Measurements from ENCODE around the gene SLC29A1.
"Not testable (repeated sequence)": the region's sequence is repeated elsewhere in the genome, so short reads cannot be mapped to it uniquely, and the experiment has no call there.

SLC29A1 gene

DNA sequence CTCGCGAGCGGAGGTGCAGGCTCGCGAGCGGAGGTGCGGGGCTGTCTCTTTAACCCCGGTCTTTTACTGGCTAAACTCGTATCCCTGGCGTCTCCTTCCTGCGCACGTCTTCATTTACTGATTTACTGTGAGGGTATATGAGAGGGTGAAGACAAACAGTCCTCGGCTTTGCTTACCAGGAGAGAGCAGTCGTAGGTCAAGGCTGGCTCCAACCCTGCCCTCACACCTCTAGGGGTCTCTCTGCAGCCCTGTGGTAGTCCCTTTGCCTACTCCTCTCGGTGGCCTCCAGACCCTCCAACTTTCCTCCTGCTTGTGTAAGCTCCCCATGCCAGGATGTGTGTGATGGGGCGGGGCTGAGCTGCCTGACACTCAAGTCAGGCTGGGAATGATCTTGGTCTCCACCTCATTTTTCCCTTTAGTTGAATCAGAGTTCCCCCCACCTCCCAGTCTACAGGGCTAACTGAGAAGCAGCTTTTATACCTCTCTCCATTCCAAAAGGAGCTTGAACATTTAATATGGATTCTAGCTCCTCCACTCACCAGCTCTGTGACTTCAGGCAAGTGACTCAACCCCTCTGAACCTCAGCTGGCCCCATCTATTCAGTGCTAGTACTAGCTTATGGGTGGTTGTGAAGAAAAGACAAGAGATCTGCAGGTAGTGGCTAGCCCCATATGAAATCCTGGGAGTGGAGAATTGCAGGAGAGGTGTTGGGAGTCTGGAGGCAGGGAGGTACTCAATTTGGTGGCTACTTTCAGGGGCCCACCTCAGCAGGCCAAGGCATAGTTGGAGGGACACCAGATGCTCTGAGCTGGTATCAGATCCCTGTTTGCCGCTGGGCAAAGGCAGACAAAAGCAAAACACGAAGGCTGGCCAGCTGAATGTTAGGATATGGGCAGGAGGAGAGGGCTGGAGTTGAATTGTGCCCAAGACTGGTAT lies 902 bp downstream of the SLC29A1 start:
- no peak for DNase-seq

DNA sequence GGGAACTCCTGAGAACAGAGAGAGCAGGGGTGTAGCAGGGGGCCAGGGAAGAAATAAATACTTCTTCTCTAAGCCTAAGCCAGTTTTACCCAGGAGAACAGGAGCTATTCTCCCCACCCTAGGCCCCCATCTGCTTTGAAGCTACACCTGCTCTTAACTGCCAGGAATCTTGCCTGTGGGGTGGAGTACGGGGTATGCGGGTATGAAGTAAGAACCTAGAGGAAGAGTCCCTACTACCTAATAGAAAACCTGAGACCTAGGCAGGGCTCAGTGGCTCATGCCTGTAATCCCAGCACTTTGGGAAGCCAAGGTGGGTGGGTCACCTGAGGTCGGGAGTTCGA lies 1.5 kb downstream of the SLC29A1 start:
- DNase-seq: no peak

DNA sequence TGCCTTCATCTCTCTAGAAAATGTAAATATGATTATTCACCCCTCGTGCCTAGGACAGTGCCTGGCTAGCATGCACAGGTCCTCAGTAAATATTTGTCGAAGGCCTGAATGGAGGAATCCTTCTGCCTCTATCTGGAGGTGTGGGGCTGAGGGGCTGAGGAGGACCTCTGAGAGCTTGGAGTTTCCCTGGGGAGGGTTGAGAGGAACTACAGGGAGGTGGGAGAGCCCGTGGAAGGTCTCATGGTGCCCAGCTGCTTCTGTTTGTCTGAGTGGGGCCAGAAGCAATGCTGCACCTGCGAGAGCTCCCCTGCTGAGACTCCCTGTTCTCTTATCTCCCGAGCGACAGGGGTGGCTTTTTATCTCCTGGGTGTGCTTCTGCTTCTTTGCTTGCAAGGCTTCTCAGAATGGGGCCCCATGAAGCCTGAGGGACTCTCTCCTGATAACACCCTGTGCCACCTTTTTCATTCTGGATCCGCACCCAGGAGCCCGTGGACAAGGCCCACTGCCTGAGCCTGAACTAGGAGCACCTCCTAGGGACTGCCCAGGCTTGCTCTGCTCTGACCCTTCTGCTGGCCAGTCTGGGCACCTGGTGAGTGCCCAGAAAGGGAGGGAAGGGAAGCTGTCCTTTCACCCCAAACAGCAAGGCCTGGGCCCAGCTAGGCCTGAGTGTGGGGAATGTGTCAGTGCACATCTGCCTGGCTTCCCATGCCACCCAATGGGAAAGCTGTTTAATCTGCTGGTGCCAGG lies 2.4 kb downstream of the SLC29A1 start:
- DNase-seq: no peak

DNA sequence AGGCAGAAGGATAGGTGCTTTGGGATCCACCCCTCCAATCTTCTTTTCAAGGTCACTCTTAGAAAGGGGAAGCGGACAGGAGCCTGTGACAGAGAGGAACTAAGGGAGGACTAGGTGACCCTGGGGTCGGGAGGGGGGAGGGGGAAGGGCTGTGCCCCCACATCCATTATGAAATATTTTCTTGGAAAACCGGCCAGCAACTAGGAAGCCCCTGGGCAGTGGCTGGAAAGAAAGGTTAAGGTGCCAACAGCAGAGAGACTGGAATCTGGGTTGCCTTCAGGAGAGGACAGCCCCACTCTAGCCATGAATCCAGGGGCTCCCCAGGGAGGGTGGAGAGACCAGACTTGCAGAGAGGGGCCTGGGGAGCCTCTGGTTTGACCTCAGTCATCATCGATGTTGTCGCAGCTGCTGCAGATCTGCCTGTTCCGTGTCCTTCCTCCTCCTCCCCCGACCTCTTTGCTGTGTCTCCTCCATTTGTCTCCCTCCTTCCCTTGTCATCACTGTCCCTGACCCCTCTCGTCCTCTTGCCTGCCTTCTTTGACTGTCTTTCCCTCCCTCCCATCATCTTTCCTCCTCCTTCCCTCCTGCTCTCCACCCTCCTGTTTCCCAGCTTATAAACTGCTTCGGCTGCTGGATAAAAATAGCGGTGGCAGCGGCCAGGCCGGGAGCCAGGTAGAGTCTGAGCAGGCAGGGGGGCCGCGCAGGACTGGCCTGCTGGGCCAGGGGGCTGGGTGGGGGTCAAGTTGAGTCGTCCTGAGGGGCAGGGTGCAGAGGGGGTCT lies 3.2 kb downstream of the SLC29A1 start:
- DNase-seq: no peak

DNA sequence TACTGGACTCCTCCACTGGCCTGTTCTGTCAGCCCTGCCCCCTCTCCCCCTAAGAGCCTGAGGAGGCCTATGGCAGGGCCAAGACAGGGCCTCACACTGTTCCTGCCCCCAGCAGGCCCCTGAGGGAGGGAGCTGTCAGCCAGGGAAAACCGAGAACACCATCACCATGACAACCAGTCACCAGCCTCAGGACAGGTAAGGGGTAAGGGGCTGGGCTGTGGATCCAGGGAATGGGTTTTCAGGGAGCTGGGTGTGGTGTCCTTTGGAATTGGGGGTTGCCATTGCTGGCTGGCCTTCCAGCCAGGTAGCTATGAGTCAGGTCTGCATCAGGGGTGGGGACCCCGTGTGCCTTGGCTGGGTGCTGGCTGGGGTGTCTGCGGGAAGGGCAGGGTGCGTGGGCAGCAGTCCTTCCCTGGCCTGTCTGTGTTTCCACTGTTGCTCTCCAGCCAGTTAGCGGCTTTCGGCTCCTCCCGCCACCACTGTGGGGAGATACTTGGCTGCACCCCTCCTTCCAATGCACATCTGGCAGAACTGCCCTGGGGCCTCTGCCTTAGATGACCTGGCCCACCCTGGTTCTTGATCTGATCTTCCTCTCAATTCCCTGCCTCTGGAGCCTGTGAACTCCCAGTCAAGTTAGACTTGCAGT lies 3.9 kb downstream of the SLC29A1 start:
- DNase-seq: no peak

DNA sequence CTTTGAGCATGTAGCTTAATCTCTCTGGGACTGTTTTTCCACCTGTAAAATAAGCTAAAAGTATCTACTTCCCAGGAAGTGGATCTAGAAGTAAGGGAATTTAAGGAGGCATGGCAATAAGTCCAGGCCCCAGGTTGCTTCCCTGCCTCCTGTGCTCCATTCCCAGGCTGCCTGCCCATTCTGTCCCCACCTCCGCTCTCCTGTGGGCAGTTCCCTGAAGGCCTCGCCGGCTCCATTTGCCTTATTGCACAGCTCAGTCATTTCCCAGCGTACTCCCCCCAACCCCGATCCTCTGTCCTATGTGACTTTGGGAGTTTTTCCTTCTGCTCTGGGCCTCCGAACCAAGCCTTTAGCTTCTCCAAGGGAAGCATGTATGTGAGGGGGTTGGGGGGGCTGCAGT lies 4.6 kb downstream of the SLC29A1 start:
- no peak for DNase-seq

DNA sequence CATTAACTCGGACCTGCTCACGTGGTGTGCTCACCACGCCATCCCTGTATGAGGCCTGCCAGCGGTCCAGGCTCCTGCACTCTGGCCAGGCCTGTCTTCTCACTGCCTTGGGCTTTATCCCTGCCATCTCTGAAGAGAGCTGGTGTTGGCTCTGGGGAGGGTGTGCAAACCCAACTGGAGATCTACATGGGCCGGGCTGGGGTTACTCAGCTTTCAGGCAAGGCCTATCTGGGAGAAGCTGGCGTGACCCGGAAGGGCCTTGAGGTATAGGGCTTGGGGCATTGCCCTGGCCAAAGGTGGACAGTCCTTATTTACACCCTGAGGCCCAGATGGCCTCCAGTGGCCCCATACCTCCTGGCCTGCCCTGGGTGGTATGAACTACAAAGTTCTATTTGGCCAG lies 5.0 kb downstream of the SLC29A1 start:
- DNase-seq: no peak

DNA sequence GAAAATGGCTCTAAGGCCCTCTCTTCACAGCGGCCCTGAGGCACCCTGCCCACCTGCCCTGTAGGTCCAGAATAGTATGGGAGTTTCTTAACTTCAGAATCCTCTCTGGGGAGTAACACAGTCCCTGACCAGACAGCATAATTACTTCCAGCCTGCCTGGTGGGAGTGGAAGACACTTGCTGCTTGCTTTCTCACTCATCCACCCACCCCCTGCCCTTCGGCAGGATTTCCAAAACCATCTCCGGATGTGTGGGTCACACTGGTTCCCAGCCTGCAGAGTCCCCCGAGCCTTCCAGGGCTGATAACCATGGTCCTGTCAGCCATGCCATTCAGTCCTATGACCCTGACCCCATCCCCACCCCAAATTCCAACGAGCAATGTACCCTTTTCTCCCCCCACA lies 5.4 kb downstream of the SLC29A1 start:
- no peak for DNase-seq

DNA sequence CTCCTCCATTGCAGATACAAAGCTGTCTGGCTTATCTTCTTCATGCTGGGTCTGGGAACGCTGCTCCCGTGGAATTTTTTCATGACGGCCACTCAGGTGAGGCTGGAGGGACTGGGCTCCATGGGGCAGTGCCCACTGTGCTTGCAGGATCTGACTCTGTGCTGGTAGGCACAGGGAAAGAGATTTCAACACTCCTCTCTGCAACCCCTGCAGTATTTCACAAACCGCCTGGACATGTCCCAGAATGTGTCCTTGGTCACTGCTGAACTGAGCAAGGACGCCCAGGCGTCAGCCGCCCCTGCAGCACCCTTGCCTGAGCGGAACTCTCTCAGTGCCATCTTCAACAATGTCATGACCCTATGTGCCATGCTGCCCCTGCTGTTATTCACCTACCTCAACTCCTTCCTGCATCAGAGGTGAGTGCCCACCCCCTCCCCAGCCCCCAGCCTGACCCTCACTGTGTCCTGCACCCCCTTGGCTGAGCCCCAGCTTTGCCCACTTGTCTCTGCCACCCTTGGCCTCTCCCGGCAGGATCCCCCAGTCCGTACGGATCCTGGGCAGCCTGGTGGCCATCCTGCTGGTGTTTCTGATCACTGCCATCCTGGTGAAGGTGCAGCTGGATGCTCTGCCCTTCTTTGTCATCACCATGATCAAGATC lies 6.1 kb downstream of the SLC29A1 start:
- no peak for DNase-seq

DNA sequence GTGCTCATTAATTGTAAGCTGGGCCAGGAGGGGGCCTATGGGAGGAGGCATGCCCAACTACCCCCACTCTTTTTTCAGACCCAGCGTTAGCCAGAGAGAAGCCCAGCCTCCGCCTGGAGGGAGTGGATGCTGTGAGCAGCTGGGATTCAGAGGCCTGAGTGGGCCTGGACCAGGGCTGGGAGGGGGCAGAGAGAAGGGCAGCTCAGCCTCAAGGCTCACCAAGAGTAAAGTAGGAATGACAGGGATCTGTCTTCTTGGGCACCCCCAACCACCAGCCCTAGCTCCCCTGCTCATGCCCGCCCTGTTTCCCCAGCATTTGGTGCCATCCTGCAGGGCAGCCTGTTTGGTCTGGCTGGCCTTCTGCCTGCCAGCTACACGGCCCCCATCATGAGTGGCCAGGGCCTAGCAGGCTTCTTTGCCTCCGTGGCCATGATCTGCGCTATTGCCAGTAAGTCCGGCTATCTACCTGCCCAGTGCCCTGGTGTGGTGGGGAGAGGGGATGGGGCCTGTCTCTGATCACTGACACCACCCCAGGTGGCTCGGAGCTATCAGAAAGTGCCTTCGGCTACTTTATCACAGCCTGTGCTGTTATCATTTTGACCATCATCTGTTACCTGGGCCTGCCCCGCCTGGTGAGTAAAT lies 6.8 kb downstream of the SLC29A1 start:
- DNase-seq: no peak

DNA sequence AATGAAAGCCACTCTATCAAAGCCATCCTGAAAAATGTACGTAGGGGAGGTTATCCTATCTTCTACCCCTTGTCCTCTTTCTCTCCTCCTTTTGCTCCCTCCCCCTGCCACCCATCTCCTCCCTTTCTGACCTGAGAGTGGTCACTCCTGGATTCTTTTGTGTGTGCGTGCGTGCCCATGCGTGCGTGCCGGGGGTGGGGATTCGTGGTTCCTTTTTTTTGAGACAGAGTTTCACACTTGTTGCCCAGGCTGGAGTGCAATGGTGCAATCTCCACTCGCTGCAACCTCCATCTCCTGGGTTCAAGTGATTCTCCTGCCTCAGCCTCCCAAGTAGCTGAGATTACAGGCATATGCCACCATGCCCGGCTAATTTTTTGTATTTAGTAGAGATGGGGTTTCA lies 8.0 kb downstream of the SLC29A1 start:
- not testable (repeated sequence) for DNase-seq

DNA sequence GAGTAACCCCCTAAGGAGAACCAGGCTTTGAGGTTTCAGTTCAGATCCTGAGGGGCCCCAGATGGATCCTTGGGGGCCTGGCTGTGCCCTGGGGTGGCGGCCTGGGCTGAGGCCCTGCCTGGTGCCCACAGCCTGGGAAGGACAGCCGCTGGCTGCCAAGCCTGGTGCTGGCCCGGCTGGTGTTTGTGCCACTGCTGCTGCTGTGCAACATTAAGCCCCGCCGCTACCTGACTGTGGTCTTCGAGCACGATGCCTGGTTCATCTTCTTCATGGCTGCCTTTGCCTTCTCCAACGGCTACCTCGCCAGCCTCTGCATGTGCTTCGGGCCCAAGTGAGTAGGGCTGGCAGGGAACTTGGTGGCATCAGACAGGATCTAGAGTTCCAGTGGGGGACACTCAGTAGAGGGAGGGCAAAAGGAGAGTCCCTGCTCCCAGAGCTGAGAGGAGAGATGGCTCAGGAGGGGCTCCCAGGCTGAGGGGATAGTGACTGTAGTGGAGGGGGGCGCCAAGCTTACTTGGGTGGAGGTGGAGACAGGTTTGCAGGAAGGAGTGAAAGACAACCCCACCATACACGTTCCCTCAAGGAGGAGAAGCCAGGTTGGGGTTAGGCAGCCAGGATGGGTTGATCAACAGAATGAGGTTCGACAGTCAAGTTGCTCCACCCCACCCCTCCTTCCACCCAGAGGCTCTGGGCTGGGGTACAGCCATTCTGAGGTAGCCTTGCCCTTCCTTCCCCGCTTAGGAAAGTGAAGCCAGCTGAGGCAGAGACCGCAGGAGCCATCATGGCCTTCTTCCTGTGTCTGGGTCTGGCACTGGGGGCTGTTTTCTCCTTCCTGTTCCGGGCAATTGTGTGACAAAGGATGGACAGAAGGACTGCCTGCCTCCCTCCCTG lies 9.5 kb downstream of the SLC29A1 start:
- DNase-seq: no peak

DNA sequence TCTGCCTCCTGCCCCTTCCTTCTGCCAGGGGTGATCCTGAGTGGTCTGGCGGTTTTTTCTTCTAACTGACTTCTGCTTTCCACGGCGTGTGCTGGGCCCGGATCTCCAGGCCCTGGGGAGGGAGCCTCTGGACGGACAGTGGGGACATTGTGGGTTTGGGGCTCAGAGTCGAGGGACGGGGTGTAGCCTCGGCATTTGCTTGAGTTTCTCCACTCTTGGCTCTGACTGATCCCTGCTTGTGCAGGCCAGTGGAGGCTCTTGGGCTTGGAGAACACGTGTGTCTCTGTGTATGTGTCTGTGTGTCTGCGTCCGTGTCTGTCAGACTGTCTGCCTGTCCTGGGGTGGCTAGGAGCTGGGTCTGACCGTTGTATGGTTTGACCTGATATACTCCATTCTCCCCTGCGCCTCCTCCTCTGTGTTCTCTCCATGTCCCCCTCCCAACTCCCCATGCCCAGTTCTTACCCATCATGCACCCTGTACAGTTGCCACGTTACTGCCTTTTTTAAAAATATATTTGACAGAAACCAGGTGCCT lies 10.2 kb downstream of the SLC29A1 start:
- DNase-seq: no peak

DNA sequence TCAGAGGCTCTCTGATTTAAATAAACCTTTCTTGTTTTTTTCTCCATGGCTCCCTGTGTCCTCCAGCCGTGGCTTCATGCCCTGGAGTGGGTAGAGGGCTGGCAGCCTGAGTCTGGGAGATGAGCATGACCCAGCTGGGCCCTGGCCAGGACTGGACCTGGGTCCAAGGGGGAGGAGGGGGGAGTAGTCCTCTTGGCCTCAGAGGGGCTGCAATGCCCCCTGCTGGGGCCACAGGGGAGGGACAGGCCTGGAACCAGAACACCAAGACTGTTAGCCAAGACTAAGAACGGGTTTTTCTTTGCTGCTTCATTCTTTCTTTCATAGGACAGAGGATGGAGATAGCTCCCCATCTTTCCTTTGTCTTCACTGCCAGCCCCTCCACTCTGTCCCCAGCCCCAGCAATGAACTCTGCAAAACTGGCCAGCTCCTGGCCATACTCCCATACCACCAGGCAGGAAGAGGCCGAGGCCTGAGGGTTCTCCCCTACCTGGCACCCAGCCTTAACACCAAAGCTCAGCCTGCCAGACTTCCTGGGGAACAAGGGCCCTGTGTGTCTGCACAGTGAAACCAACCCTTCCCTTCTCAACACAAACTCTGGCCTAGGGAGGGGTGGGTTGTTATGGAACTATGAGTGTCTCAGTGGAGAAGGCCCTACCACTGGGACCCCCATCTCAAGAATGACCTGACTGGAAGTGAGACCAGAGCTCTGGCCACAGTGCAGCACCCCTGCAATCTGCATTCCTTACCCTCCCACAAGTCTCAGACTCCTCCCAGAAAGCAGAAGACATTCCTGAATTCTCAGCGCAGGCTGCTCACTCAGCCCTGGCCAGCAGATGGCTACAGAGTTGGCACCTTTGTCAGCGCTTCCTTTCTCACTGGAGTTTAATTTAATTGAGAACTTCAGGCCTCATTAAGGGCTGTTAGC lies 11.0 kb downstream of the SLC29A1 start:
- DNase-seq: peak; percentile 37

DNA sequence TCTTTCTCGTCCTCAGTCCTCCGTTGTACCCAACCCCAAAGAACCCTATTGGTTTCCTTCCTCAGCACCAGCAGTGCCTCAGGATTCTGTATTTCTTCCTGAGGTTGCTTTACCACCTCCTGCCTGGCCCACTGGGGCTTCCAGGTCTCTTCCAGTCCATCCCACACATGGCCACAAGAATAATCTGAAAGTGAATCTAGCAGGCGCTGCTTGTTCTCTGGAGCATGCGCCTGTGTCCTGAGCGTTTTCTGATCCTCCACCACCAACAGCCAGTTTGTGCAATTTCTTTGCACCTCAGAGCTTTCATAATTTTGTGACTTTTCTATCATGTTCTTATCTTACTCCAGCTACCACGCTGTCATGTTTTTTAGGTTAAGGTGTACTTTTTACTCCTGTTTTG lies 11.9 kb downstream of the SLC29A1 start:
- DNase-seq: no peak

DNA sequence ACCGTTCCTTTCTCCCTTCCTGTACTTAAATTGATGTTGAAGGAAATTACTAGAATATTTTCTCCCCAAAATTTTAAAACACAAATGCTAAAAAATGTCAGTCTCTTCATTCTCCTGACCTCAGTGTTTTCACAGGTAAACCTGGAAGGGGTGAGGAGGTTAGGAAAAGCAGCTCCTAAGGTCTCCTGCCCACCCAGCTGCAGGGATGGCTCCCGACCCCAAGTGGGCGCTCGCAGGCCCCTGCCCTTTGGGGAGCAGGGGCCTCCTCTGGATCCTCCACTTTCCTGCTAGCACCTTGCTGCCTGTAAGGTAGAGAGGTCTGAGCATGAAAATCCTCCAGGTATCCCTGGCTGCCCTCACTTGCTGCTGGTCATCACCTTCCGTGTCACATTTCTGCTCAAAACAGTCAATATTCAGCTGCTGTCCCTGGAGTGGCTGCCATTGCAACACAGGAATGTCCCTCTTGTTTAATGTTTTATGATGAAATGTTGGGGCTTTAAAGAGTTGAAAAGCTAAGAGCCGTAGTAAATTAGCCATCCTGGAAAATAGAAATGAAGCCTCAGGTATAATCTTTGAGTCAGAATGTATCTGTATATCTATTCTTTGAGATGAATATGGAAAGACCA lies 12.6 kb downstream of the SLC29A1 start:
- no peak for DNase-seq

DNA sequence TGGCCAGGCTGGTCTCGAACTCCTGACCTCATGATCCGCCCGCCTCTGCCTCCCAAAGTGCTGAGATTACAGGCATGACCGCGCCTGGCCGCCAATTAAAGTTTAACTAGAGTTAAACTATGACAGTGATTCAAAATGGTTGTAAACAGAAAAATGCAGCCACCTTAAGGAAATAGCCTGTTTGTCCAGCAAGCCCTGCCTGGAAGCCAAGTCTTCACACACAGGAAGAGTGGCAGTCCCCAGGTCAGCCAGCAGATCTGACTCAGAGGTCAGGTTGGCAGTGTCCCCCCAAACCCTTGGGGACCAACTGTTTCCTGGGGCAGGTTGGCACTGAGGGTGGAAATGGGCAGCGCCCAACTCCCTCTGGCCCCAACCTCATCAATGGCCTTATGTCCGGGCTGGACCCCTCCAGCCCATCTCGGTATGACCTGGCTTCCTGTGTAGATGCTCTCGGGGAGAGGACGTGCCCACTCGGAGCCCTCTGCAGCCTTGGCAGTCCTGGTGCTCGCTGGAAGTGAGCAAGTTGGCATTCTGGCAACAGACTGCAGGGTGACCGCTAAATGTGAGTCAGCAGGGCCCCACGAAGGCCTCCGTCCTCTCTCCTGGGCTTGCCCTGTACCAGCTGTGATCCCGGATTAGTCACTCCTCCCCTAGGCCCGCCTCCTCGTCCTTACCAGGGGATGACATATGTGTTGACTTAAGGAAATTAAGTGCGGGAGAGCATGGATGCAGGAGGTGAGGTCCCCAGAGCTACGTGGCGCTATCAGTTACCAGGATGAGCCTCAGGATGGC lies 13.8 kb downstream of the SLC29A1 start:
- peak; percentile 96 for DNase-seq

DNA sequence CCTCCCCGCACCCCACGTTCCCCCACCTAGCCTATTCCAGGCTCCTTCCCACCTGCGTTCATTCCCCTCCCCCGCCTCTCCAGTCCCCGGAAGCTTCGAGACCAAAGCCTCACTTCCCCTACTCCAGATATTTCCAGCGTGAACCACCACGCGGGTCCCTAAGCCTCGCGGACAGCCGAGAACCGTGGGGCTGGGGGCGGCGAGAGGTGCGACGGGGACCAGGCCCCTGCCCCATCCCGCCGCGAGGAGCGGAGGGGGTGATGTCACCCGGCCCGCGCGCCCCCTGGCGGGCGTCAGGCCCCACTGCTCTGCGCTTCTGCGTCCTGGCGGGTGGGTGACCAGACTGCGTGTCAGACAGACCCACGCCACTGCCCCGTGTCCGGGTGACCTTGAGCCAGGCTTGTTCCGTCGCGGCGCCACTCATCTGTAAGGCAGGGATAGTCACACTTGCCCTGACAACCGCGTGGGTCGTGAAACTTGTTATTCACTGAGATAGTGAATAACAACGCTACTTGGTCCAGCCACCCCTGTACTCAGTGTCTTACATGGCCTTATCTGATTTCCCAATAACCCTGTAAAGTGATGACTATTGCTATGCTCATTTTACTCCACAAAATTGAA lies 14.5 kb downstream of the SLC29A1 start:
- DNase-seq: peak; percentile 89
